GM13976 (cell line): ENCODE measurements around the gene RABGAP1.
A peak's percentile ranks its signal among the peaks of the same experiment; 100 is the strongest.

Experiments used
- DNase-seq: peaks from one replicate; pipeline ENCODE4 v3.0.0; 2012; ENCODE audit warnings: low spot score
- in situ Hi-C: fragments of 300-500 bp; cut with MboI; formaldehyde crosslinking; loops from one replicate; pipeline ENCODE4 v1.12.0; 2022; ENCODE audit warnings: low sequenced_read_pairs, mixed read lengths, inconsistent platforms; ENCODE audit not compliant: unreplicated experiment
- TF ChIP-seq, protein P1 (sequence below): IDR thresholded peaks from 2 replicates; pipeline ENCODE4 v1.5.1; 2012; ENCODE audit warnings: borderline replicate concordance, mild to moderate bottlenecking; ENCODE audit not compliant: insufficient read depth; ENCODE audit errors: extremely low read depth, missing control alignments, control extremely low read depth

RABGAP1 gene

DNA sequence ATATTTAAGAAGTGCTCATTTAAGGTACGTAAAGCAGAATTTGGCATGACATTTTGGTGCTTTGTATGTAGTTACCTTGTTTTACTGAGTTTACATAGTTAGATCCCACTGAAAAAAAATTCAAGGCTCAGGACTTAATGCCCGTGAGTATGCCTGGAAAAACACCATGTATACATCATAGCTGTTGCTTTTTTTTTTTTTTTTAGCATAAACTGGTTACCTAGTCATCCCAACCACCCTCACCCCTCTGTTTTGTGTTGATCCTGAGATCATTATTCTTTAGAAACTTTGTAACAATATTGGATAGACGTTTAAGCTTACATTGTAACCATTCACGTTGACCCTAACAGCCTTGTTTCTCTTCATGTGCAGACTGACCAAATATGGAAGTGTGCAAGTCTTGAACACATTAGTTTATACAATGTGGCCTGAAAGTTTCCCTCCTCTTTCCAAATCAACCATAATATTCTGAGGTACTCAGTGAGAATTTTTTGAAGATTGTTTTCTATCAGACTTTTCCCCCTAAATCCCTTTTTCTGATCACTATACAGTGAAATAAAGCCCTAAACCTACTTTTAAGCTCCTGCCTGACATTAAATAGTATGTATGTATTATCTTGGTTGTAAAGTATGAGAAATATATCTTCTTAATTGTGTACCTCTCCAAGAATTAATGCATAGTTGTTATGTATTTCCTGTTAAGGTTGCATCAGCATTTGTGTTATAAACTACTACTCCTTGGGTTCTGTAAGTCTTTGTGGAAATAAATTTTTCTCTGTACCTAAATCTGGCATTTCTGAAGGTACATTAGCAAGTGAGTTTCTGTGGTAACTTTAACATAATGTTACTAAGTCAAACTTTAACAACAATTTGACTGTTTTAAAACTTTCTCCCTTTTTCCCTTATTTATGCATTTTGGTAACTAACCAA, 4.4 kb downstream of the RABGAP1 start:
- in situ Hi-C loops = no loop called here
- no peak for DNase-seq
- TF ChIP-seq, protein P1, sequence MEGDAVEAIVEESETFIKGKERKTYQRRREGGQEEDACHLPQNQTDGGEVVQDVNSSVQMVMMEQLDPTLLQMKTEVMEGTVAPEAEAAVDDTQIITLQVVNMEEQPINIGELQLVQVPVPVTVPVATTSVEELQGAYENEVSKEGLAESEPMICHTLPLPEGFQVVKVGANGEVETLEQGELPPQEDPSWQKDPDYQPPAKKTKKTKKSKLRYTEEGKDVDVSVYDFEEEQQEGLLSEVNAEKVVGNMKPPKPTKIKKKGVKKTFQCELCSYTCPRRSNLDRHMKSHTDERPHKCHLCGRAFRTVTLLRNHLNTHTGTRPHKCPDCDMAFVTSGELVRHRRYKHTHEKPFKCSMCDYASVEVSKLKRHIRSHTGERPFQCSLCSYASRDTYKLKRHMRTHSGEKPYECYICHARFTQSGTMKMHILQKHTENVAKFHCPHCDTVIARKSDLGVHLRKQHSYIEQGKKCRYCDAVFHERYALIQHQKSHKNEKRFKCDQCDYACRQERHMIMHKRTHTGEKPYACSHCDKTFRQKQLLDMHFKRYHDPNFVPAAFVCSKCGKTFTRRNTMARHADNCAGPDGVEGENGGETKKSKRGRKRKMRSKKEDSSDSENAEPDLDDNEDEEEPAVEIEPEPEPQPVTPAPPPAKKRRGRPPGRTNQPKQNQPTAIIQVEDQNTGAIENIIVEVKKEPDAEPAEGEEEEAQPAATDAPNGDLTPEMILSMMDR = no peak

DNA sequence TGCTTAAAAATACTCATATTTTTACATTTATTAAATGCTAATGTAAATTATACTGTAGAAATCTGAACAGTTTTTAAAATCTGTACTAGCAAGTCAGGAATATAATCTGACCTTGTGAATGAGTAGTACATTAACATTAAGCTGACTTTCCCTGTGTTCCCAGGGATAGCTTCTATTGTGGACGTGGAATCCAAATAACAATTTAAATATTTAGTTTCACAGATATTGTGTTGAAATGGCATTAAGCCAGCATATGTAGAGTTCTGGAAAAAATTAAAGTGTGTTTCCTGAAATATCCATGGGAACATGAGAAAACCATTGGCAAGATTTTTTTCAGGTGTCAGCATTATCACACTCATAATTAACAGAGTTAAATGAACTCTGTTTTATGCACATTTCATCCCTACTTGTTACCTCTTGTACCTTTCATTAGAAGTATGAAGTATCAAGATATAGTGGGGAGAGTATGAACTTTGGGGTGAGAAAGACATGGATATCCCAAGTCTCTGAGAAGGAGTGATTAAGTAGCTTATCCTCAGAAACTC, 5.7 kb downstream of the RABGAP1 start:
- TF ChIP-seq, protein P1 = no peak
- in situ Hi-C loops = no loop called here
- no peak for DNase-seq

DNA sequence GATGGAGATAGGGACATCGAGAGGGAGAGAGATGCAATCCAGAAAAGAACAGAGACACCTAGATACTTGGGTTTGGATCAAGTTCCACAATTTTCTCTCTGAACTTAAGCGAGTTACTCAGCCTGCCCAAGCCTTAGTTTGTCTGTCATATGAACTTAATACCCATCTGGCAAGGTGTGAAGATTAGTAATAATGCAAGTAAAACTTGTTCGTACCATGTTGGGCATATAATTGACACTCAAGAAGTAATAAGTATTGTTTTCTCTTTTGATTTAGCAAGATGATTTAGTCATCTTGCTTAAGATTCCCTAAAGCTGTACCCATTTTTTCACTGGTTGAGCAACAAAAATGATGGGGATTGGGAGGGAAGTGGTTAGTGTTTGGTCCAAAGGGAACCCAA, 7.5 kb downstream of the RABGAP1 start:
- DNase-seq = no peak
- TF ChIP-seq, protein P1 = no peak
- in situ Hi-C loops = no loop called here

DNA sequence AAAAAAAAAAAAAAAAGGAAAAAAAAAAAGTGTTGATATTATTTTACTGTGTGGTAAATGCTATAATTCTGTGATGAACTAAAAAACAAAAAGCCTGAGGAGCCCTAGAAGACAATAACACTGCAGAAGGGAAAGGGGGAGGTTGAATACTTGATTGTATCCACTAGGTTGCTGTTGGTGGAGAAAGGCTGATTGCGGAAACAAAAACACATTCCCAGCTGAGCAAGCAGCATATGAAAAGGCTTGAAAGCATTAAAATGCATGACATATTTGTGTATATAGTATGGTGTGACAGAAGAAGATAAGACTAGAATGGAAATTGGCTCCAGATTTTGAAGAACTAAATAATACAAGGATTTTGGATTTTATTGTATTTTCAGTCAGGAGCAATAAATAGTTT, 8.9 kb downstream of the RABGAP1 start:
- TF ChIP-seq, protein P1 = no peak
- in situ Hi-C loops = no loop called here
- DNase-seq = no peak

DNA sequence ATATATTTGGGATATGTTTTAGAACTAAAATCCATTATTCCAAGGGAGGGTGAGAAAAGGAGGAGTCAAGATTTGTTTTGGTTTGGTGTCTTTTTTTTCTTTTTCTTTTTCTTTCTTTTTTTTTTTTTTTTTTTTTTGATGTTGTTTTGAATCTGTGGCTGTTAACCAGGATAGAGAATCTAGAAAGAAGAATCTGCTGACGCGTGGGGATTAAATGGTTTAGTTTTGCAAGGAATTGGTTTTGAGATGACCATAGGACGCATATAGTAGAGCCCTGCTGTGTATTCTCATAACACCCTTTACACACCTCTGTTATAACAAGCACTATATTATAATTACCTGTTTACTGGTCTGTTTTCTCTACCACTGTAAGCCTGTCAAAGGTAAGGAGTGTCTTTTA, 9.4 kb downstream of the RABGAP1 start:
- no peak for DNase-seq
- TF ChIP-seq, protein P1 = no peak
- in situ Hi-C loops = no loop called here

DNA sequence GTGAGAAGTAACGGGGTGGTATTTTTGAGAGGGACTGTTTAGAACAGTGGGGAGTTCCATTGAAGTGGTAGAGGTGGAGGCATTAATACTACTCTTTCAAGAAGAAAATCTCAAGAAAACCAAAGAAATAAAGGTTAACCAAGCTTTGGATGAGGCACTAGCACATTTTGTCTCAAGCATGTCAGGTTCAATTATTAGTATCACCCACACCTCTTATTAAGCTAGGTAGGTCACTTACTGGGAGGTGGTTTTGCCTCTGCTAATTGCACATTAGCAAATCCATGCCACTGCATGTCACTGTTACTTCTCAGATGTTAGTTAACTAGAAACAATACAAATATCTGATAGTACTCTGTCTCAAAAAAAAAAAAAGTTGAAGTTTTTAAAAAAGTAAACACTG, 10.2 kb downstream of the RABGAP1 start:
- TF ChIP-seq, protein P1 = no peak
- peak; percentile 17 for DNase-seq
- in situ Hi-C loops = no loop called here

DNA sequence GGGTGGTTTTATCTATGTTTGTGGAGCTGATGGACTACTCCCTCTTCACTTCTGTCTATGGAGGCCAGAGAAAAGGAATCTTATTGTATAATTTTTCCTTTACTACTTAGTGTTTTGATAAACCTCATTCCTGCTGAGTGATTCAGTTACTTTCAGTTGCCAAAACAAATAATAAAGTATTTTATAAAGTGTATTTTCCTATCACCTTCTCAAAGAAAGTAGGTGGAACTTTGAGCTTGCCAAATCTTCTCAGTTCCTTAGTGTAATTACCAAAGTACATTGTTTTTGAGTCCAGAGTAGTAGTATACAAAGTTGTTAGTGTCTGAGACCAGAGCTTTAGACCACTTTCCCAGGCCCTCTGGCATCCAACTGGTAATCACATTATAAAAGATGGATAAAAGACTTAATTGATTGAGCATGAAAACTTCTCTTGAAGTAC, 13.5 kb downstream of the RABGAP1 start:
- in situ Hi-C loops = no loop called here
- DNase-seq = no peak
- TF ChIP-seq, protein P1 = no peak
